HepG2 (cell line): ENCODE results near the gene PROC. TPM values are rescaled to one million over a fixed set of nuclear protein-coding genes. Genes with fewer than 3 reads are reported as not detected.

ENCODE experiments used
- ARHGAP35 ChIP-seq: sonication (generic); formaldehyde crosslinking; IDR thresholded peaks from 2 replicates; pipeline ENCODE4 v1.9.0; 2022; ENCODE audit warnings: mild to moderate bottlenecking, inconsistent platforms, moderate library complexity, missing genetic modification reagents, borderline replicate concordance
- ATF7 ChIP-seq, 2 experiments: fragments of 450-650 bp in 1 of 2; sonication (generic) in 1 of 2; formaldehyde crosslinking in 1 of 2; IDR thresholded peaks; 2 replicates each; pipeline versions ENCODE4 v1.4.0 to v1.6.1; 2016 to 2020; ENCODE audit warnings: antibody characterized with exemption in 1 of 2, mild to moderate bottlenecking in 1 of 2, missing genetic modification reagents in 1 of 2
- HIVEP1 ChIP-seq: sonication (generic); formaldehyde crosslinking; IDR thresholded peaks from 2 replicates; pipeline ENCODE4 v1.4.0; 2020; ENCODE audit warnings: mild to moderate bottlenecking, missing genetic modification reagents
- IRF2 ChIP-seq: IDR thresholded peaks from 2 replicates; pipeline ENCODE4 v1.6.1; 2018; ENCODE audit warnings: missing genetic modification reagents, missing compliant biosample characterization
- KDM2A ChIP-seq: sonication (generic); formaldehyde crosslinking; IDR thresholded peaks from 2 replicates; pipeline ENCODE4 v1.4.0; 2020; ENCODE audit warnings: low read depth, missing genetic modification reagents, borderline replicate concordance
- MXI1 ChIP-seq: IDR thresholded peaks from 3 replicates; pipeline ENCODE4 v1.6.1; 2012; ENCODE audit warnings: low read depth, low read length, inconsistent platforms, borderline replicate concordance
- MYC ChIP-seq: sonication (generic); formaldehyde crosslinking; IDR thresholded peaks from 2 replicates; pipeline ENCODE4 v1.9.0; 2021; ENCODE audit warnings: missing genetic modification reagents, borderline replicate concordance
- PATZ1 ChIP-seq: sonication (generic); formaldehyde crosslinking; IDR thresholded peaks from 2 replicates; pipeline ENCODE4 v1.4.0; 2020; ENCODE audit warnings: missing genetic modification reagents
- PTBP1 ChIP-seq: fragments of 200-400 bp; formaldehyde crosslinking; IDR thresholded peaks from 2 replicates; pipeline ENCODE4 v1.6.1; 2018; ENCODE audit warnings: low read length, low read depth; ENCODE audit not compliant: poor library complexity, severe bottlenecking
- RXRB ChIP-seq: IDR thresholded peaks from 2 replicates; pipeline ENCODE4 v1.6.1; 2016; ENCODE audit warnings: borderline replicate concordance, missing genetic modification reagents, missing compliant biosample characterization
- SP5 ChIP-seq: IDR thresholded peaks from 2 replicates; pipeline ENCODE4 v1.6.1; 2016; ENCODE audit warnings: low read depth, borderline replicate concordance
- ZBTB1 ChIP-seq: sonication (generic); formaldehyde crosslinking; IDR thresholded peaks from 2 replicates; pipeline ENCODE4 v1.4.0; 2020; ENCODE audit warnings: missing genetic modification reagents, borderline replicate concordance
- ZBTB40 ChIP-seq, 2 experiments: fragments of 450-650 bp in 1 of 2; sonication (generic) in 1 of 2; formaldehyde crosslinking in 1 of 2; IDR thresholded peaks; 2 replicates each; pipeline versions ENCODE4 v1.6.1 to v1.8.0; 2016 to 2022; ENCODE audit warnings: antibody characterized with exemption in 1 of 2, mild to moderate bottlenecking in 1 of 2, missing genetic modification reagents in 1 of 2
- ZBTB7B ChIP-seq: sonication (generic); formaldehyde crosslinking; IDR thresholded peaks from 2 replicates; pipeline ENCODE4 v1.4.0; 2020; ENCODE audit warnings: missing genetic modification reagents
- ZFP41 ChIP-seq: sonication (generic); formaldehyde crosslinking; IDR thresholded peaks from 2 replicates; pipeline ENCODE4 v1.4.0; 2020; ENCODE audit warnings: mild to moderate bottlenecking, missing genetic modification reagents, borderline replicate concordance
- ZNF296 ChIP-seq: sonication (generic); formaldehyde crosslinking; conservative IDR thresholded peaks from 2 replicates; pipeline ENCODE4 v1.5.0; 2020; ENCODE audit warnings: mild to moderate bottlenecking, missing genetic modification reagents
- ZNF614 ChIP-seq: IDR thresholded peaks from 2 replicates; pipeline ENCODE4 v1.6.1; 2018; ENCODE audit warnings: missing biosample characterization, missing genetic modification reagents, inconsistent platforms, borderline replicate concordance
- polyA plus RNA-seq, 8 experiments: library from polyadenylated mRNA; depleted of rRNA in 3 of 8; stranded (reverse) in 7 of 8; unstranded in 1 of 8; fragments of >200 nt; fragmentation: Illumina TruSeq in 4 of 8; extraction: Trizol in 4 of 8; gene quantifications; 2 replicates each; pipeline versions ENCODE4 v1.2.1 to v1.2.3, GENCODE V29; 2011 to 2016; ENCODE audit warnings: low read depth in 4 of 8, missing spikeins in 1 of 8, mixed read lengths in 1 of 8; ENCODE audit not compliant: insufficient read depth in 1 of 8
- total RNA-seq, 5 experiments: library from RNA; depleted of rRNA; stranded (reverse); fragments of >200 nt; fragmentation: Illumina TruSeq; extraction: Trizol; gene quantifications; 2 replicates each; pipeline ENCODE4 v1.2.3, GENCODE V29; 2016; ENCODE audit warnings: low read depth in 1 of 5

Gene PROC
- total and polyA plus RNA-seq, 2 of the 13 experiments (the other 11 are each of a cell fraction or from before 2014, with no cell fraction given), result 134 to 185 TPM

- TF ChIP-seq IRF2 (CRISPR knock-in tag) (0 out of 2 replicates have a peak, but pooled peaks have one; percentile 18), ZBTB1 (CRISPR knock-in tag) (no peak), ZBTB7B (CRISPR knock-in tag) (peak; percentile 43; the same call in 1 of the 2 replicates), MXI1 (peak; percentile 51; the same call in 1 of the 3 replicates), SP5 (no peak), ARHGAP35 (CRISPR knock-in tag) (no peak), ZBTB40 (IDR thresholded peaks at IDR 0.05) (no peak), ZBTB40 (CRISPR knock-in tag; IDR thresholded peaks at IDR 0.05) (0 out of 2 replicates have a peak, but pooled peaks have one; percentile 18), ATF7 (IDR thresholded peaks at IDR 0.05) (no peak), ATF7 (CRISPR knock-in tag; IDR thresholded peaks at IDR 0.05) (no peak), PTBP1 (no peak), ZNF296 (CRISPR knock-in tag) (no peak), KDM2A (CRISPR knock-in tag) (peak; percentile 60; the same call in 1 of the 2 replicates), RXRB (CRISPR knock-in tag) (0 out of 2 replicates have a peak, but pooled peaks have one; percentile 6), HIVEP1 (CRISPR knock-in tag) (peak; percentile 78; the same call in 1 of the 2 replicates), MYC (CRISPR knock-in tag) (no peak), ZFP41 (0 out of 2 replicates have a peak, but pooled peaks have one; percentile 51), PATZ1 (no peak), ZNF614 (CRISPR knock-in tag) (no peak)
Observed at GRCh38 chr2:127400897-127401756, 17.1 kb upstream of the PROC start (continued).
